Common myeloid progenitor, CD34-positive (primary cell): ENCODE results near the gene OR1D5.
"Not testable (repeated sequence)": the region's sequence is repeated elsewhere in the genome, so short reads cannot be mapped to it uniquely, and the experiment has no call there.

Experiments used
- CTCF ChIA-PET: fragments of 350-600 bp; sonication (Branson Sonifier 250); formaldehyde crosslinking; loops from one replicate; lab custom pipeline; 2021; ENCODE audit warnings: antibody characterized with exemption; lab: Charles Lee
- POLR2A ChIA-PET: fragments of 350-600 bp; sonication (Branson Sonifier 250); formaldehyde crosslinking; loops from one replicate; lab custom pipeline; 2021; ENCODE audit warnings: antibody characterized with exemption; lab: Charles Lee
- DNase-seq, 3 donors: peaks; one replicate each; pipeline versions ENCODE4 v3.0.0 to v3.0.0-alpha.2; 2013
- H3K27ac ChIP-seq, 2 experiments: 1 replicate in 1 of 2; 2 replicates in 1 of 2; pipeline ENCODE4 v1.7.0; 2013; ENCODE audit warnings: inconsistent platforms in 2 of 2, low read length in 2 of 2, mild to moderate bottlenecking in 2 of 2, low read depth in 1 of 2, moderate library complexity in 1 of 2; ENCODE audit not compliant: severe bottlenecking in 2 of 2, insufficient read depth in 1 of 2, poor library complexity in 1 of 2
- H3K27me3 ChIP-seq, 5 experiments: replicated peaks in 2 of 5; 1 replicate in 3 of 5; 2 replicates in 2 of 5; pipeline versions ENCODE4 v1.6.1 to v1.7.0; 2013; ENCODE audit warnings: low read length in 4 of 5, mild to moderate bottlenecking in 2 of 5, moderate library complexity in 2 of 5, inconsistent platforms in 1 of 5; ENCODE audit not compliant: insufficient read depth in 5 of 5, control insufficient read depth in 4 of 5
- H3K36me3 ChIP-seq, 4 experiments: 1 replicate in 2 of 4; 2 replicates in 2 of 4; pipeline versions ENCODE4 v1.6.1 to v1.7.0; 2013; ENCODE audit warnings: low read length in 3 of 4, control low read depth in 1 of 4, mild to moderate bottlenecking in 1 of 4; ENCODE audit not compliant: control insufficient read depth in 4 of 4, insufficient read depth in 4 of 4
- H3K4me1 ChIP-seq, 4 experiments: 1 replicate in 3 of 4; 2 replicates in 1 of 4; pipeline versions ENCODE4 v1.6.1 to v1.7.1; 2013; ENCODE audit warnings: low read length in 3 of 4, mild to moderate bottlenecking in 3 of 4, control low read depth in 1 of 4, inconsistent platforms in 1 of 4, moderate library complexity in 1 of 4; ENCODE audit not compliant: control insufficient read depth in 4 of 4, insufficient read depth in 4 of 4; ENCODE audit errors: control extremely low read depth in 1 of 4
- H3K4me3 ChIP-seq, 7 experiments: 1 replicate in 4 of 7; 2 replicates in 3 of 7; pipeline versions ENCODE4 v1.5.1 to v1.7.0; 2013; ENCODE audit warnings: mild to moderate bottlenecking in 7 of 7, low read length in 6 of 7, moderate library complexity in 6 of 7, inconsistent platforms in 2 of 7, low read depth in 2 of 7, control low read depth in 1 of 7; ENCODE audit not compliant: insufficient read depth in 4 of 7, control insufficient read depth in 1 of 7; ENCODE audit errors: extremely low read depth in 1 of 7
- H3K9me3 ChIP-seq, 5 experiments: 1 replicate in 4 of 5; 2 replicates in 1 of 5; pipeline versions ENCODE4 v1.6.1 to v1.7.1; 2013; ENCODE audit warnings: low read length in 4 of 5, mild to moderate bottlenecking in 2 of 5, inconsistent platforms in 1 of 5, low read depth in 1 of 5, moderate library complexity in 1 of 5; ENCODE audit not compliant: control insufficient read depth in 4 of 5, insufficient read depth in 2 of 5; ENCODE audit errors: control extremely low read depth in 1 of 5
- WGBS: methylation state at CpG from one replicate; pipeline ENCODE4 v1.1.5; 2013; ENCODE audit not compliant: insufficient coverage; 5-methylcytosine and 5-hydroxymethylcytosine counted together

OR1D5 gene

DNA sequence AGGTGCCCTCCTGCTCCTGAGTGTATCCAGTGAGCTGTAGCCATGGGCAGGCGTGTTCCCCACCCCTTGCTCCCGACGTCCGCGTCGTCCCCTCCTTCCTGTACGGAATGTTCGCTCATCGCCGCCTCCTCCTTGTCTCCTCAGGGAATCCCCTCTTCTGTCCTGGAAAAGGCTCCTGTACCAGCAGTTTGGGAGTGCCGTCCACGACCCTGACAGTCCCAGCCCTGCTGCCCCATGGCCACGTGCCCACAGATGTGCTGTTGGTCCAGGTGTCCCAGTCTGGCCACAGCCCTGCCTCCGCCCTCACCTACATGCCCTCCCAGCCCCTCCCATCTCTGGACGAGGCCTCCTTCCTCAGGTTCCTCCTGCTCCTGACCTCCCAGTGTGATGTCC, 30.2 kb downstream of the OR1D5 start:
- Histone ChIP-seq H3K36me3 (peaks cover 7 to 40% (median 19%) of the 10 kb centered on the region in 4 experiments), H3K4me1 (no peaks in the 10 kb centered on the region), H3K27me3 (no peaks in the 10 kb centered on the region), H3K9me3 (no peaks in the 10 kb centered on the region), H3K4me3 (no peak overlapping the region), H3K27ac (no peak overlapping the region)
- no peak for DNase-seq
- POLR2A ChIA-PET, result no interaction called here
- 98% methylated on average over 14 of the region's 15 CpGs for WGBS
- CTCF ChIA-PET, result interaction anchor here (1.0 kb wide), 1 partner anchor 15 kb away, joined by 3 read pairs; no protein-coding TSS in a partner anchor

DNA sequence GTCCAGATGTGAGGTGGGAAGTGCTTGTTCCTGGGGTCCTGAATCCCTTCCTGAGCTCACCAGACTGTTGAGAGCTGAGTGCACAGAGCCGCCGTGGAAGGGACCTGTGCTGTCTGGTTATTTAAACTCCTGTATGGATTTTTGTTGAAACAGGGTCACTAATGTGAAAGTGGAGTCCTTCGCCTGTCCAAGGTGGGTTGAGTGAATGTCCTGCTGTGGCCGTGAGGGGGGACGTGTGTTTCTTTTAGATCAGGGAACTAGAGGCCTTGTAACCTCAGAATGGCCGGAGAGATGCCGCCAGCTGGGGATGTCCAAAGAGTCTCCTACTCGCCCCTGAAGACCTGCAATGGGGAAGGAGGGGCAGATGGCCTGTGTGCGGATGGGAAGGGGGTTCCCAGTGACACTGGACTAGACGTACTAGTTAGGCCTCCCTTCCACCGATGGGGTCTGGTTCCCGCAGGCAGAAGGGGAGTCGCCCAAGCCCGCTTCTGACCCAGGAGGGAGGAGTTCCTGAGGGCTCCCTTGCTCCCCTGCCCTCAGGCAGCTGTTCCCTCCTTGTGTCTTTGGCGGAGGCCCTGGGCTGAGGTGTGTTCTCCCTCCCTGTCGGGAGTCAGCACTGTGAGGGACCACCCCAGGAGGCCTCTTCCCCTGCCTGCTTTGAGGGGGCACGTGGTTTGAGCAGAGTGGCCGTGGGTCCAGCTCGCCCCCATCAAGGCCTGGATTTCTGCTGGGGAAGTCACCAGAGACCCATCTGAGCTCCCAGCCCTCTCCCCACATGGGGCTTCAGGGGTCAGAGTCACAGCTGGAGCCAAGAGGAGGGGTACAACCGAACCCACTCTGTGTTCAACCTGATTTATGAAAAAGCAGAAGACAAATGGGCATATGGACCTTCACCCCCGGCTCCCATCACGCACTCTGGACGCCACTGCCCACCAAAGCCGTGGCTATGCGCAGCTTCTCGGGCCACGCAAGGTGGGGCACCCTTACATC, 30.9 kb downstream of the OR1D5 start:
- POLR2A ChIA-PET, result no interaction called here
- H3K36me3 ChIP-seq, result peaks cover 7 to 47% (median 24%) of the 10 kb centered on the region in 4 experiments
- H3K4me1 ChIP-seq, result no peaks in the 10 kb centered on the region
- DNase-seq, result no peak
- CTCF ChIA-PET, result interaction anchor here (0.6 kb wide), 1 partner anchor 168 kb away, joined by 4 read pairs; no protein-coding TSS in a partner anchor
- 91% methylated on average over 24 of the region's 27 CpGs for WGBS
- H3K4me3 ChIP-seq, result no peak overlapping the region
- H3K27me3 ChIP-seq, result no peaks in the 10 kb centered on the region
- no peaks in the 10 kb centered on the region for H3K9me3 ChIP-seq
- H3K27ac ChIP-seq, result no peak overlapping the region

DNA sequence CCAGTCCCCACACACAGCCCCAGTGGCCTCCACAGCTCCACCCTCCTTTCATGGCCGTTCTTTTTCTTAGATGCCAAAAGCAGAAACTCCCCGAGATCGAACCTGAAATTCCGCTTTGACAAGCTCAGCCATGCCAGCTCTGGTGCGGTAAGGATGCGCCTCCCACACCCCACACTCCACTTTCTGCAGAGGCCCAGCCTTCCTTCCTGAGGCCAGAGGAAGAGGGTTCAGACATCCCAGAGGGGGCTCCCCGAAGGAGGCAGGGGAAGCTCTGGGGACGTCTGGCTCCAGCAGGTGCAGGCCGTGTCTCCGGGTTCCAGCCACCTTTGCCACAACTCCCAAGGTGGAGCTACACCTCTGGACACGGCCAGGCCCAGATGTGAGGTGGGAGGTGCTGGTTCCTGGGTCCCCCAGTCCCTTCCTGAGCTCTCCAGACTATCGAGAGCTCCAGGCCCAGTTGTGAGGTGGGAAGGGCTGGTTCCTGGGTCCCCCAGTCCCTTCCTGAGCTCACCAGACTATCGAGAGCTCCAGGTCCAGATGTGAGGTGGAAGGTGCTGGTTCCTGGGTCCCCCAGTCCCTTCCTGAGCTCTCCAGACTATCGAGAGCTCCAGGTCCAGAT, 32.4 kb downstream of the OR1D5 start:
- H3K9me3 ChIP-seq, H3K27me3 ChIP-seq, H3K27ac ChIP-seq, H3K4me3 ChIP-seq, DNase-seq, POLR2A ChIA-PET, H3K4me1 ChIP-seq: not testable (repeated sequence)
- 97% methylated on average over 11 of the region's 14 CpGs for WGBS
- CTCF ChIA-PET, result interaction anchor here (0.8 kb wide), 1 partner anchor 9 kb away, joined by 3 read pairs; no protein-coding TSS in a partner anchor
- peaks cover 7 to 61% (median 33%) of the 10 kb centered on the region in 4 experiments for H3K36me3 ChIP-seq

DNA sequence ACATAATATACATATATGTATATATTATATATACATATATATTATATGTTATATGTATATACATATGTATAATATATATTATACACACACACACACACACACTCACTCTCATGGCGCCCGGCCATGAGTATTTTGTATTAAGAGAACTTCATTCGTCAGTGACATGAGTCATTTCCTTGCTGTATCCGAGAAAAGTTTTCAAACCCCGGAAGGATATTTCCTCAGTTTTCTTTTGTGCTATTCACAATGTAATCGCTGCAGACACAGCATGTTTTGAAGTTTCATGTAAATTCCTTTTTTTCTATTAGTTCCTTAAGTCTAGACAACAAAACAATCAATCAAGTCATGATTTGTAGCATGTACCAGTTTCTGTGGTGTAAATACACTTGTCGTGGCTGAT, 33.3 kb downstream of the OR1D5 start:
- DNase-seq, result peak in 2 of 3 donors; percentile 31 to 48
- 75% methylated on average over 3 of the region's 7 CpGs for WGBS
- CTCF ChIA-PET, result no interaction called here

DNA sequence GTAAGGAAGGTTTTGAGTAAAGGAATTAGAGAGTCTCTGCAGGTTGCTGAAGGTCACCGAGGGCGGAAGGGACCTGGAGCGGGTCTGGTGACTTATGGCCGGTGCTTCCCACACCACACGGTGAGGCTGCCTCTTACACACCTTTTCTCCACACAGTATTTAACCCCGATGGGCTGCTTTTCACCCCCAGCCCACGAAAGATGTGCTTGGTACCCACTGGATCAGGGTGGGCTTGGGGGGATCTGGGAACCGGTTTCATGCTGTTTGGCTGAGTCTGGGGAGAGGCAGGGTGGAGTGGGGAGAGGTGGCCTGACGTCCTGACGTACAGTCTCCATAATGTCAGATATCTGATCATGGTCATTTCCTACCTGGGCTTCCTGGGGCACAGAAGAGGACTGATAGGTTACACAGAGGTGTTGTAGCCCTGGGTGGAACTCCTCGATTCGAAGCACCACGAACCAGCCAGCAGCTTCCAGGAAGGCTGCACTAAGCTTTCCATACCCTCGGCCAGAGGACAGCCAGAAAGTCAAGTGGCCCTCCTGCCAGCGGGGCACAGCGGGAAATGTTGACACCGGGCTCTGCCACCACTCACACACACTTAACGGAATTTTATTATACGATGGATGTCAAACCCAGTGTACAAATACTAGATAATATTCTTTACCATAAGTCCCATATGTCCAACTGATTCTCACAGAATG, 34.0 kb downstream of the OR1D5 start:
- Histone ChIP-seq H3K9me3 (peaks cover 0 to under 1% (median 0%) of the 10 kb centered on the region in 5 experiments), H3K36me3 (peaks cover 11 to 66% (median 32%) of the 10 kb centered on the region in 4 experiments), H3K4me3 (no peak overlapping the region), H3K27me3 (no peaks in the 10 kb centered on the region), H3K4me1 (no peaks in the 10 kb centered on the region), H3K27ac (no peak overlapping the region)
- DNase-seq, result no peak
- WGBS, result 88% methylated on average over 10 of the region's 19 CpGs
- ChIA-PET POLR2A (no interaction called here), CTCF (no interaction called here)

More for the DNA sequence above, 33.3 kb downstream of the OR1D5 start:
- peaks cover 7 to 67% (median 32%) of the 10 kb centered on the region in 4 experiments for H3K36me3 ChIP-seq
- no peak overlapping the region for H3K4me3 ChIP-seq
- POLR2A ChIA-PET, result no interaction called here
- H3K27ac ChIP-seq, result no peak overlapping the region
- H3K27me3 ChIP-seq, result no peaks in the 10 kb centered on the region
- no peaks in the 10 kb centered on the region for H3K9me3 ChIP-seq
- no peaks in the 10 kb centered on the region for H3K4me1 ChIP-seq

DNA sequence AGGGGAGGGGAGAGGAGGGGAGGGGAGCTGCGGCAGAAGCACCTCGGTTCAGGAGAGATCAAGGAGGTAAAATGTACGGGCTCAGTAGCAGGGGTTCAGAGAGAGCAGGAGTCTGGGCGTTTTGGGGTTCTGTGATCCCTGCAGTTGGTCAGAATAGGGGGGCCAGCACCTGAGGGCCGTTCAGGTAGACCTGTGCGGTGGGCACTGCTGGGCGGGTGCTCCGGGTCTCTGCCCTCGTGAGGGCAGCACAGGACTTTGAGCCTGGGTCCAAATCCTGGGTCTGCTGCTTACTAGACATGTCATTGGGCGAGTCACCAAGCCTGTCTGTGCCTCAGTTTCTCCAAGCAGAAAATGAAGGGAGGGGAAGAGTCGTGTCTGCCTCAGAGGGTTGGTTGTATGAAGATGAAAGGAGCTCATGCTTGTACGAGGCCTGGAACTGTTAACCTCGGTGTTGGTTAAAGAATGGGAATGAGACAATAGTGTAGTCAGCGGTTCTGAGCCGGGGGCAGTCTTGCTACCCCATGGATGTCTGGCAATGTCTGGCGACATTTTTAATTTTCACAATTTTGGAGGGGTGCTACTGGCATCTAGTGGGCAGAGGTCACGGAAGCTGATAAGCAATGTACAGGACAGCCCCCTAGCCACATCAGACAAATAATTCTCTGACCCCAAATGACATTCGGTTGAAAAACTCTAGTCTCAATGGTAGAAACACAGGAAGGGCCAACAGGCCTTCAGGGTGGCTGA, 35.4 kb downstream of the OR1D5 start:
- no peaks in the 10 kb centered on the region for H3K4me1 ChIP-seq
- peaks cover under 1 to 11% (median 7%) of the 10 kb centered on the region in 5 experiments for H3K9me3 ChIP-seq
- 92% methylated on average over 17 of the region's 18 CpGs for WGBS
- POLR2A ChIA-PET, result no interaction called here
- DNase-seq, result no peak
- no peak overlapping the region for H3K27ac ChIP-seq
- H3K27me3 ChIP-seq, result no peaks in the 10 kb centered on the region
- H3K4me3 ChIP-seq, result no peak overlapping the region
- peaks cover 16 to 73% (median 32%) of the 10 kb centered on the region in 4 experiments for H3K36me3 ChIP-seq
- CTCF ChIA-PET, result no interaction called here
